ENCODE results near the gene KCTD7. TPM values are rescaled to one million over a fixed set of nuclear protein-coding genes. Genes with fewer than 3 reads are reported as not detected.
"Not testable (repeated sequence)": the region's sequence is repeated elsewhere in the genome, so short reads cannot be mapped to it uniquely, and the experiment has no call there.

Gene KCTD7
- total RNA-seq, 1 donor from 2014 or later: 26.3 TPM

DNA sequence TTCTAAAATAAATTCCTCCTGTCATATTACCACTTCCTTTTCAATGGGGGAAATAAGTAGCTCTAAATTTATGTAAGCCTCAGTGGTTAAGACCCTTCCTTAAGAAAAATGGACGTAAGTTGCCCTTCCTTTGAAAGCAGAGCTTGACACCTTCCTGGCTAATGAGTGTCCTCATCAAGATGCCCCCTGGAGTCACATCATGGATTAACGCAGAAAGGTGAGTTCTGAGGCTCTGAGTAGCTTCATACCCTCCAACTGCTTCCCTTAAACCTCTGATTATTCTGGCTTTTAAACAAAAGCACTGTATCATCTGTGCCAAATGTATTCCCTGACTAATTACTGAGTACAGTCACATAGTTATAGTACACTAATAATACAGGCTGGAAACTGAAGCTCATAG is 14.7 kb downstream of the KCTD7 start:
- intact Hi-C loops (cut with micrococcal nuclease): no loop called here

- intact Hi-C loops (cut with micrococcal nuclease): not testable (repeated sequence)
Observed at GRCh38 chr7:66651026-66651425, 22.3 kb downstream of the KCTD7 start.

GRCh38 chr7:66653719-66654274 is 25.1 kb downstream of the KCTD7 start:
- intact Hi-C loops (cut with micrococcal nuclease): loop anchor here (1.0 kb wide), 8 partner anchors 25 to 343 kb away; partner anchors contain the start of genes KCTD7, RABGEF1, TMEM248 and TYW1

- intact Hi-C loops (cut with micrococcal nuclease): loop anchor here (1.0 kb wide), 8 partner anchors 26 to 342 kb away; partner anchors contain the start of genes KCTD7, RABGEF1, TMEM248 and TYW1
Observed at GRCh38 chr7:66654275-66655112, 25.8 kb downstream of the KCTD7 start.

DNA sequence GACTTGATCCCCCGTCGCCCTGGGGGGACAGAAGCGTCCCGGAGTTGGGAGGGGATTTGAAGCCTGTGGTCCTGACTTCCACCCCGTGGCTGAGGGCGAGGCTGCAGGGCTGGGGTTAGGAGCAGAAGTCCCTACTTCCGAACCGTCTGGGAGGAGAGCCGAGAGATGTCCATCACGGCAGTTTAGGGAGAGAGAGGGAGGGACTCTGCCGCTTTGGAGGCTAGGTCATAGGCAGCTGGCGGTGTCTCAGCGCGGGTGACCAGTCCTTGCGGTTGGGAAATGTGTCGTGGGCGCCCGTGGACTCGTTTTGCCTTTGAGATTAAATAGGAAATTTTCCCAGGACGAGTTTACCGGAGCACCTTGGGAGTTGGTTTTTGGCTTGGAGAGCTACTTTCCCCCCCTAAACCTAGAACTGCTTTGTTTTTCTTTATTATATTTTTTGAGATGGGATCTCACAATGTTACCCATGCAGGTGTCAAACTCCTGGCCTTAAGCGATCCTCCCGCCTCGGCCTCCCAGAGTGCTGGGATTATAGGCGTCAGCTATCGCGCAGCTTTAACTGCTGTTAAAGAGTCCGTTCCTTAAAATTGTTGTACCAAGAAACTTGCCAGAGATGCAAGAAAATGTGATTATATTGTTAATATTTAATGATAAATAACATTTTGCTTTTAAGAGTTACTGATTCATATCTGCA is 26.6 kb downstream of the KCTD7 start:
- intact Hi-C loops (cut with micrococcal nuclease): not testable (repeated sequence)

DNA sequence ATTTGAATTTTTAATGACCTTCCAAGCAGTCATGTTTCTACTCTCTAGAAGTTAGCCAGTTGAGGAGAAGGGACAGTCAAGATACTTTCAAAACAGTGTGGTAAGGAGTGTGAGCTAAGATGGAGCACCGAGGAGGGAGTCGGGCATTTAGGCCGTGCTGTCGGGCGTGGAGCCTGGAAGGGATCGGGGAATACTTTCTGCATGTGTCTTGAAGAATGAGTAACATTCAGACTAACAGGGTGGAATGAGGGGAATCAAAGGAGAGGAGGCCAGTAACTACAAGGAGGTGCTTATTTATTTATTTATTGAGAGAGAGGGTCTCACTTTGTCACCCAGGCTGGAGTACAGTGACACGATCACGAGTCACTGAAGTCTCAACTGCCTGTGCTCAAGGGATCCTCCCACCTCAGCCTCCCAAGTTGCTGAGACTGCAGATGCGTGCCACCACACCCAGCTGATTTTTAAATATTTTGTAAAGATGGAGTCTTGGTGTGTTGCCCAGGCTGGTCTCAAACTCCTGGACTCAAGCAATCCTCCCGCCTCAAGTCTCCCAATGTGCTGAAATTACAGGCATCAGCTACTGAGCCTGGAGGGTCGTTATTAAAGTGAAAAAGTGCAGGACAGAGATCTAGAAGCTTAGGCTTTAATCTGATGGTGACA is 27.3 kb downstream of the KCTD7 start:
- intact Hi-C loops (cut with micrococcal nuclease): not testable (repeated sequence)

DNA sequence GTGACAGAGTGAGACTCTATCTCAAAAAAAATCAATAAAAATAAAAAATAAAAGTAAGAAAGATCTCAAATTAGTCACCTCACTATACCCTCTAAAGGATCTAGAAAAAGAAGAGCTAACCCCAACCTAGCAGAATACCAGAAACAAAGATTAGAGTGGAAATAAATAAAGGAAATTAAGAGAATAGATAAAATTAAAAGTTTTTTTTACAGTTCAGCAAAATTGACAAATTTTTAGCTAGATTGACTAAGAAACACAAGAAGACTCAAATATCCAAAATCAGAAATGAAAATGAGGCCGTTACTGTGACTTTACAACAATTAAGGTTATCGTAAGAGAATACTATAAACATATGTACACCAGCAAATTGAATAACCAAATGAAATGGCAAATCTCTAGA is 29.1 kb downstream of the KCTD7 start:
- intact Hi-C loops (cut with micrococcal nuclease): no loop called here

GRCh38 chr7:66662646-66663264 is 34.1 kb downstream of the KCTD7 start:
- intact Hi-C loops (cut with micrococcal nuclease): no loop called here

- intact Hi-C loops (cut with micrococcal nuclease): no loop called here
Observed at GRCh38 chr7:66664590-66665293, 36.1 kb downstream of the KCTD7 start.

GRCh38 chr7:66666313-66666952 is 37.8 kb downstream of the KCTD7 start:
- intact Hi-C loops (cut with micrococcal nuclease): no loop called here

DNA sequence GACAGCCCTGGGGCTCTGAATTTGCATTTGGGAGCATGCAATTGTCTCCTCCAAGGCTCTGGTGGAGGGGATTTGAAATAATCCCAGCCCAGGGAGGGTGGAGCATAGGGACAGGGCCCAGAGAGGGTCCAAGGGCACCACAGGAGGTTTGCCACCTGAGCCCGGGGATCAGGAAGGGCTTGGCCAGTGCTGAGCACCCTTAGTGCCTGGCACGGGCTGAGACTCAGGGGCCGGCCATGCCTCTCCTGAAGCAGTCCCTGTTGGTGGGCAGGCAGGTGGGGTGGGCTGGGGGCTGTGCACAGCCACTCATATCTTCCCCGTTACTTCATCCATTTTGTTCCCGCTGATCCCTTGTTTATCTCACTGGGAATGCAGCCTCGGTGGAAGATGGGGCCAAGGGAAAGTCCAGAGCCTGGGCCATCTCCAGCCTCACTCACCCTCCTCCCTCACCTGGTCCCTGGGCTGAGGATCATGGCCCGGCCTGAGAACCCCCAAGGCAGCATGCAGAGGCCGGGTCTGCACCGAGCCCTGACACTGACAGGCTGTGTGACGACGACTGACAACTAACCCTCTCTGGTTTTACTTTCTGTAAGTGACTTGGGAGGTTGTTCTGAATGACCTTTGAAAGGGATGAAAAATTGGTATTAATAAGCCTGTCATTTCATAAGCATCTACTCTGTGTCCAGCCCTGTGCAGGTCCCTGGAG is 38.5 kb downstream of the KCTD7 start:
- intact Hi-C loops (cut with micrococcal nuclease): no loop called here

DNA sequence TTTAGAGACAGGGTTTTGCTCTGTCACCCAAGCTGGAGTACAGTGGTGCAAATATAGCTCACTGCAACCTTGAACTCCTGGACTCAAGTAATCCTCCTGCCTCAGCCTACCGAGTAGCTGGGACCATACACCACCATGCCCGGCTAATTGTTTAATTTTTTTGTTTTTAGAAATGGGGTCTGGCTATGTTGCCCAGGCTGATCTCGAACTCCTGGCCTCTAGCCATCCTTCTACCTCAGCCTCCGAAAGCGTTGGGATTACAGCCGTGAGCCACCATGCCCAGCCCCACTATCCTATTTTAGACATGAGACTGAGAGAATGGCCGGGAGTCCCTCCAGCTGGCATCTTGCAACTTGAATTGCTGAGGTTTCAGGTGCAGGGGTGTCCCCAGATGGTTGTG is 39.4 kb downstream of the KCTD7 start:
- intact Hi-C loops (cut with micrococcal nuclease): no loop called here

- intact Hi-C loops (cut with micrococcal nuclease): no loop called here
Observed at GRCh38 chr7:66668677-66669076, 40.0 kb downstream of the KCTD7 start.

- intact Hi-C loops (cut with micrococcal nuclease): no loop called here
Observed at GRCh38 chr7:66669088-66669487, 40.4 kb downstream of the KCTD7 start.

DNA sequence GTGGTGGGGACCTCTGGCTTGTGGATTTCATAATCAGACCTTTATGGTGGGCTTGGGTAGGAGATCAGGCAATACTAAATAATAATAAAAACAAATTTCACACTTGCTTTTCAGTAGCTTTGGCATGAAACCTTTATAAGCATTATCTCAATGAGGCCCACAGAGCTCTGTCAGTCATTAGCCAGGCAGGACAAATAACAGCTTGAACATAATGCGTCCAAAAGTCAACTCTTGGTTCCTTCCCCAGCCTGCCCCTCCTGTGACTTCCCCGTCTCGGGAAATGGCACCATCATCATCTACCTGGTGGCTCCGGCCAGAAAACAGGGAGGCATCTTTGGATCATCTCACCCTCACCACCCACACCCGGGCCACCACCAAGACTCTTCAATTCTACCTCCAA is 40.8 kb downstream of the KCTD7 start:
- intact Hi-C loops (cut with micrococcal nuclease): no loop called here

GRCh38 chr7:66671034-66671433 is 42.4 kb downstream of the KCTD7 start:
- intact Hi-C loops (cut with micrococcal nuclease): no loop called here

DNA sequence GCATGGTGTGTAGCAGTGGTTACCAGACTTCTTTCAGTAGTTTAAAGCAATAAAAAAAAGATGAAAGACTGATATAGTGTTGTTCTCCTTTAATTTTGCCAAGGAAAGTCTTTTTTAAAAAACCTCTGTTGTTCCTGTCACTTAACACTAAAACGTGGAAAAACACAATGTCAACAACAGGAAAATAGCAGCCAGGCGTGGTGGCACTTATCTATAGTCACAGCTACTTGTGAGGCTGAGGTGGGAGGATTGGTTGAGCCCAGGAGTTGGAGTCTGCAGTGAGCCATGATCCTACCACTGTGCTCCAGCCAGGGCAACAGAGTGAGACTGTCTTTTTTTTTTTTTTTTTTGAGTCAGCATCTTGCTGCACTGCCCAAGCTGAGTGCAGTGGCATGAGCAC is 42.8 kb downstream of the KCTD7 start:
- intact Hi-C loops (cut with micrococcal nuclease): not testable (repeated sequence)

DNA sequence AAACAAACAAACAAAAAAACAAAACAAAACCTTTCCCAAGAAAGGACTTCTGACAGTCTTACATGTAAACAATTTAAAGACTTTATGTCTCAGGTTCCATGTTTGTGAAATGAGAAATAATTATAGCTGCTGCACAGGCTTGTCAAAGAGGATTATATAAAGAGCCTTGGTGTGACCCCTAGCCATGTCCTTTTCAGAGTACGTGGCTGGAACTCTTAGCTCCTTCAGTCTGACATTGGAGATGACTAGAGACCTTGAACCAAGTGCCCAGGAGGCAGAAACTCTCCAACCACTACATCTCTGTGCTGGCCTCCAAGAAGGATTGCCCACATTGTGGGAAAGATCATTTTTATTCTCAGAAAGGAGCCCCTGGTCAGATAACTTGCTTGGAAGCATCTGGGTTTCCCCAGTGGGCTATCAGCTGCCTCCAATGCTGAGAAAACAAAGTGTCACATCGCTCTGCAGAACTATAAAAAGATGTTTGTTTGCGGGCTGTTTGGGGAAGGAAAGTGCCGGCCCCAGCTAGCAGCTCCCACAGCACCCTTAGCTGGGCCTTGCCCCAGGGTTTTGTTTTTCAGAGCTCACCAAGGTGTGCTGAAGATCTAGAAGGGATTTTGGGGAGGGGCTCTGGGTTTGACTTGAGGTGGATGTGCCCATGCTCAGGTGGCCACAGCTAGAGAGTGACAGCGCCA is 43.9 kb downstream of the KCTD7 start:
- intact Hi-C loops (cut with micrococcal nuclease): not testable (repeated sequence)

DNA sequence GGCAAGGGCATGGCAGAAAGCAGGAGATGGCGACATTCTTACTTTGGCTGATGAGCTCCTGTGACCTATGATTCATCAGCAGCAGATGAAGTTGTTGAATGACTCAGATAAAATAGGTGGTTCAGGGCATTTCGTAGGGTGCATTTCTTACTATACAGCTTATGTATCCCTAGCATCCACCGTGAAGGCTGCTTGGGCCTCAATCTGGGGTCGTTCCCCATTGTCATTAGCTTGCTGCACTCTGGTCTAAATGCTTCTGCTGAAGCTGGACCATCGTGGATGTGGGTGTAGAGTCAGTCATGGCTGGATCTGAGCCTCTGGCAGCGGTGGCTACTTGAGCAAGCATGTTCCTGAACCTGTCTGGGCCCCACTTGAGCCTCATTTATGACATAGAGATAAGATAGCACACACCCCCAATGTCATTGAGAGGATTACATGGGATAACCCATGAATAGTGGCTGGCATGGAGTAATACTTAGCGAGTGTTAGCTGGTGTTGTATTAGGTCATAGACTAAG is 44.5 kb downstream of the KCTD7 start:
- intact Hi-C loops (cut with micrococcal nuclease): not testable (repeated sequence)

Data from T-helper 2 cell treated with Interferon-gamma antibody and Interleukin-4, amounts not matched to agents 100 ng/mL and 5 ng/mL, for 36 hours (primary cell).